H1 (cell line): ENCODE results near the gene YIPF6. TPM values are rescaled to one million over a fixed set of nuclear protein-coding genes. Genes with fewer than 3 reads are reported as not detected.

ENCODE experiments used
- CTCF ChIA-PET: fragments of 300-600 bp; sonication (Branson Sonifier 250); formaldehyde crosslinking; loops from one replicate; lab custom pipeline; 2021; ENCODE audit not compliant: partially characterized antibody; lab: Charles Lee
- POLR2A ChIA-PET: fragments of 300-600 bp; sonication (Branson Sonifier 250); formaldehyde crosslinking; loops from one replicate; lab custom pipeline; 2021; ENCODE audit warnings: inconsistent platforms; ENCODE audit not compliant: partially characterized antibody; lab: Charles Lee
- DNase-seq, 2 experiments: peaks; one replicate each; pipeline versions ENCODE4 v3.0.0 to v3.0.0-alpha.2; 2010 to 2022; ENCODE audit warnings: low spot score in 2 of 2, low read depth in 1 of 2, mixed read lengths in 1 of 2
- FAIRE-seq: peaks from 2 replicates; lab custom pipeline; 2011; peaks lifted over from hg19 to GRCh38; lab: Jason Lieb, UNC
- H2AFZ ChIP-seq: 2 replicates; pipeline ENCODE4 v1.8.1; 2012; ENCODE audit warnings: low read length, inconsistent platforms
- H2AK5ac ChIP-seq: 2 replicates; pipeline ENCODE4 v1.6.1; 2013; ENCODE audit warnings: low read depth, low read length
- H2BK120ac ChIP-seq: replicated peaks from 2 replicates; pipeline ENCODE3; 2013; ENCODE audit warnings: low read depth, low read length, inconsistent platforms
- H2BK12ac ChIP-seq: 2 replicates; pipeline ENCODE4 v1.6.1; 2013; ENCODE audit warnings: low read depth, low read length
- H2BK15ac ChIP-seq: 2 replicates; pipeline ENCODE4 v1.6.1; 2013; ENCODE audit warnings: low read length
- H2BK20ac ChIP-seq: 2 replicates; pipeline ENCODE4 v1.6.1; 2013; ENCODE audit warnings: low read length
- H2BK5ac ChIP-seq: 2 replicates; pipeline ENCODE4 v1.6.1; 2013; ENCODE audit warnings: low read depth, low read length
- H3K14ac ChIP-seq: 2 replicates; pipeline ENCODE4 v1.6.1; 2013; ENCODE audit warnings: inconsistent platforms; ENCODE audit not compliant: insufficient read length
- H3K18ac ChIP-seq: 2 replicates; pipeline ENCODE4 v1.6.1; 2013; ENCODE audit warnings: low read length; ENCODE audit errors: extremely low read depth
- H3K23ac ChIP-seq: 2 replicates; pipeline ENCODE4 v1.6.1; 2013; ENCODE audit warnings: inconsistent platforms; ENCODE audit not compliant: insufficient read length
- H3K23me2 ChIP-seq: 2 replicates; pipeline ENCODE4 v1.6.1; 2013; ENCODE audit warnings: low read depth, low read length
- H3K27ac ChIP-seq: 2 replicates; pipeline ENCODE4 v1.6.1; 2011; ENCODE audit warnings: low read depth, low read length, inconsistent platforms
- H3K27me3 ChIP-seq, 4 experiments: replicated peaks in 1 of 4; 1 replicate in 1 of 4; 2 replicates in 3 of 4; pipeline versions ENCODE4 v1.6.1 to v1.8.1; 2011 to 2013; ENCODE audit warnings: low read length in 3 of 4, mild to moderate bottlenecking in 3 of 4, inconsistent platforms in 2 of 4, mixed read lengths in 2 of 4, moderate library complexity in 1 of 4; ENCODE audit not compliant: control insufficient read depth in 3 of 4, insufficient read depth in 3 of 4; ENCODE audit errors: extremely low read depth in 1 of 4
- H3K36me3 ChIP-seq, 4 experiments: 2 replicates each; pipeline versions ENCODE4 v1.6.1 to v1.8.1; 2011 to 2013; ENCODE audit warnings: mild to moderate bottlenecking in 4 of 4, low read length in 3 of 4, moderate library complexity in 2 of 4, control low read depth in 1 of 4, inconsistent platforms in 1 of 4; ENCODE audit not compliant: insufficient read depth in 4 of 4, control insufficient read depth in 2 of 4
- H3K4ac ChIP-seq: replicated peaks from 2 replicates; pipeline ENCODE3; 2013; ENCODE audit warnings: low read length, low read depth, mixed read lengths, inconsistent platforms; ENCODE audit not compliant: insufficient read length
- H3K4me1 ChIP-seq, 4 experiments: replicated peaks in 1 of 4; 1 replicate in 1 of 4; 2 replicates in 3 of 4; pipeline versions ENCODE4 v1.6.1 to v1.8.1; 2011 to 2013; ENCODE audit warnings: low read length in 3 of 4, inconsistent platforms in 2 of 4, mixed read lengths in 1 of 4; ENCODE audit not compliant: insufficient read depth in 4 of 4, control insufficient read depth in 3 of 4
- H3K4me2 ChIP-seq, 2 experiments: 2 replicates each; pipeline versions ENCODE4 v1.6.1 to v1.8.1; 2011 to 2013; ENCODE audit warnings: low read depth in 2 of 2, low read length in 2 of 2, control low read depth in 1 of 2, inconsistent platforms in 1 of 2, mild to moderate bottlenecking in 1 of 2; ENCODE audit not compliant: insufficient read depth in 1 of 2
- H3K4me3 ChIP-seq, 4 experiments: fragments of 200-600, 300-600 bp in 1 of 4; sonication (generic), shearing (Covaris generic), sonication (Bioruptor Twin) in 1 of 4; 2 replicates each; pipeline versions ENCODE4 v1.5.1 to v1.8.1; 2011 to 2016; ENCODE audit warnings: low read length in 4 of 4, low read depth in 3 of 4, control low read depth in 2 of 4, inconsistent platforms in 2 of 4, mild to moderate bottlenecking in 2 of 4, mixed read lengths in 1 of 4, moderate library complexity in 1 of 4; ENCODE audit not compliant: insufficient read depth in 2 of 4; ENCODE audit errors: extremely low read depth in 1 of 4
- H3K56ac ChIP-seq: replicated peaks from 2 replicates; pipeline ENCODE3; 2013; ENCODE audit warnings: low read depth, mild to moderate bottlenecking, mixed read lengths, low read length, inconsistent platforms; ENCODE audit not compliant: insufficient read length
- H3K79me1 ChIP-seq: 2 replicates; pipeline ENCODE4 v1.6.1; 2013; ENCODE audit warnings: low read depth, low read length, control low read depth
- H3K79me2 ChIP-seq, 2 experiments: 2 replicates each; pipeline versions ENCODE4 v1.6.1 to v1.8.1; 2012 to 2013; ENCODE audit warnings: low read length in 2 of 2, mild to moderate bottlenecking in 2 of 2, inconsistent platforms in 1 of 2; ENCODE audit not compliant: insufficient read depth in 2 of 2, control insufficient read depth in 1 of 2
- H3K9ac ChIP-seq, 4 experiments: replicated peaks in 1 of 4; 1 replicate in 1 of 4; 2 replicates in 3 of 4; pipeline versions ENCODE4 v1.6.1 to v1.8.1; 2011 to 2013; ENCODE audit warnings: low read depth in 3 of 4, low read length in 3 of 4, control low read depth in 2 of 4, mild to moderate bottlenecking in 2 of 4, moderate library complexity in 2 of 4, inconsistent platforms in 1 of 4; ENCODE audit errors: extremely low read depth in 1 of 4
- H3K9me3 ChIP-seq, 2 experiments: 2 replicates each; pipeline versions ENCODE4 v1.6.1 to v1.8.1; 2012 to 2013; ENCODE audit warnings: mild to moderate bottlenecking in 2 of 2, moderate library complexity in 2 of 2, control low read depth in 1 of 2, inconsistent platforms in 1 of 2, low read depth in 1 of 2, low read length in 1 of 2, mixed read lengths in 1 of 2; ENCODE audit not compliant: insufficient read depth in 2 of 2
- H4K20me1 ChIP-seq, 2 experiments: replicated peaks in 1 of 2; 2 replicates each; pipeline versions ENCODE3 to v1.8.1; 2011 to 2013; ENCODE audit warnings: inconsistent platforms in 2 of 2, low read length in 2 of 2, mild to moderate bottlenecking in 1 of 2; ENCODE audit not compliant: insufficient read depth in 2 of 2, control insufficient read depth in 1 of 2
- H4K5ac ChIP-seq: 2 replicates; pipeline ENCODE4 v1.6.1; 2013; ENCODE audit warnings: low read length, low read depth, mixed read lengths, inconsistent platforms; ENCODE audit not compliant: insufficient read length
- H4K8ac ChIP-seq: 2 replicates; pipeline ENCODE4 v1.8.0; 2013; ENCODE audit warnings: mild to moderate bottlenecking, moderate library complexity, low read length, inconsistent platforms; ENCODE audit not compliant: insufficient read depth; ENCODE audit errors: extremely low read depth
- H4K91ac ChIP-seq: replicated peaks from 2 replicates; pipeline ENCODE3; 2013; ENCODE audit warnings: low read length, mixed read lengths, inconsistent platforms; ENCODE audit not compliant: insufficient read length
- ASH2L ChIP-seq: fragments of 200-600, 300-600 bp; sonication (generic); IDR thresholded peaks from one replicate; pipeline ENCODE4 v1.7.1; 2017; ENCODE audit warnings: low read length
- CHD1 ChIP-seq: IDR thresholded peaks from 2 replicates; pipeline ENCODE4 v1.6.1; 2012; ENCODE audit warnings: low read depth, low read length, improper control_type of control experiment
- NANOG ChIP-seq: IDR thresholded peaks from 2 replicates; pipeline ENCODE4 v1.6.1; 2011; ENCODE audit warnings: low read length, low read depth, mild to moderate bottlenecking, inconsistent platforms; ENCODE audit not compliant: insufficient read depth, poor library complexity, severe bottlenecking
- SIN3A ChIP-seq, 2 experiments: IDR thresholded peaks in 1 of 2; conservative IDR thresholded peaks in 1 of 2; 2 replicates each; pipeline ENCODE4 v1.6.1; 2011 to 2012; ENCODE audit warnings: low read length in 2 of 2, improper control_type of control experiment in 1 of 2, low read depth in 1 of 2, mild to moderate bottlenecking in 1 of 2
- TAF7 ChIP-seq: optimal IDR thresholded peaks from 2 replicates; pipeline ENCODE3; 2011; ENCODE audit warnings: low read depth, mild to moderate bottlenecking, inconsistent platforms, low read length, moderate library complexity, borderline replicate concordance
- ZNF274 ChIP-seq: IDR thresholded peaks from 2 replicates; pipeline ENCODE4 v1.7.0; 2012; ENCODE audit warnings: low read length, borderline replicate concordance; ENCODE audit errors: extremely low read depth
- WGBS, 2 experiments: shearing (Covaris generic) in 1 of 2; methylation state at CpG; one replicate each; pipeline versions ENCODE4 v1.1.6 to v1.1.7; 2013 to 2015; ENCODE audit warnings: low lambda C conversion rate in 2 of 2, mixed read lengths in 2 of 2, inconsistent platforms in 1 of 2, low coverage in 1 of 2, missing lambda C conversion rate in 1 of 2; ENCODE audit not compliant: insufficient replicate concordance in 2 of 2, insufficient coverage in 1 of 2, insufficient read length in 1 of 2; ENCODE audit errors: extremely low coverage in 1 of 2, missing lambda C conversion rate in 1 of 2; 5-methylcytosine and 5-hydroxymethylcytosine counted together
- polyA plus RNA-seq, 7 experiments: library from polyadenylated mRNA; depleted of rRNA in 3 of 7; stranded (reverse) in 5 of 7; unstranded in 2 of 7; fragments of >200 nt in 5 of 7; fragments of 200-250 nt in 2 of 7; gene quantifications; 1 replicate in 5 of 7; 2 replicates in 1 of 7; 4 replicates in 1 of 7; pipeline versions ENCODE4 v1.2.1 to v1.2.3, GENCODE V29; 2011 to 2013; ENCODE audit warnings: missing spikeins in 2 of 7, mixed read lengths in 2 of 7
- total RNA-seq: library from RNA; stranded (reverse); fragmentation: NEBNext Ultra II Directional; extraction: Animal tissue kit (Norgen Biotek cat#: 25700); gene quantifications from 2 replicates; pipeline ENCODE4 v1.2.1, GENCODE V29; 2021

The YIPF6 gene
- total and polyA plus RNA-seq, 2 of the 8 experiments (the other 6 are each of a cell fraction or from before 2014, with no cell fraction given): 16.9 to 34.1 TPM

GRCh38 chrX:68492583-68492982 lies 6.3 kb upstream of the YIPF6 start:
- Histone ChIP-seq H2BK5ac (no peak overlapping the region), H3K27ac (no peak overlapping the region), H4K20me1 (no peaks in the 10 kb centered on the region), H3K4me3 (no peak overlapping the region), H2AFZ (no peak overlapping the region), H2BK20ac (no peak overlapping the region), H3K27me3 (no peaks in the 10 kb centered on the region), H3K23me2 (no peaks in the 10 kb centered on the region), H3K14ac (no peak overlapping the region), H2BK12ac (no peak overlapping the region), H4K5ac (no peak overlapping the region), H3K79me2 (no peaks in the 10 kb centered on the region), H3K18ac (no peak overlapping the region), H3K56ac (no peak overlapping the region), H4K8ac (no peak overlapping the region), H3K36me3 (no peaks in the 10 kb centered on the region), H3K4ac (no peak overlapping the region), H3K23ac (no peak overlapping the region), H2AK5ac (no peak overlapping the region), H3K9ac (no peak overlapping the region), H2BK120ac (no peak overlapping the region), H2BK15ac (no peak overlapping the region), H3K9me3 (no peaks in the 10 kb centered on the region), H4K91ac (no peak overlapping the region), H3K79me1 (no peaks in the 10 kb centered on the region), H3K4me2 (no peak overlapping the region), H3K4me1 (no peaks in the 10 kb centered on the region)
- DNase-seq (no peak), FAIRE-seq (no peak)
- ChIA-PET POLR2A (interaction anchor here (0.5 kb wide), 1 partner anchor 15 kb away, joined by 3 read pairs; no protein-coding TSS in a partner anchor), CTCF (interaction anchor here (0.6 kb wide), 1 partner anchor 88 kb away, joined by 3 read pairs; no protein-coding TSS in a partner anchor)
- TF ChIP-seq SIN3A (conservative IDR thresholded peaks at IDR 0.05 in 1 of 2, IDR thresholded peaks at IDR 0.05 in 1 of 2; ENCODE audit: low read depth in 1 of 2, low read length in 2 of 2): no peak
- no peak for TF ChIP-seq TAF7
- TF ChIP-seq ZNF274: no peak
- no peak for TF ChIP-seq CHD1
- no peak for TF ChIP-seq ASH2L
- no peak for TF ChIP-seq NANOG
- 65% methylated on average over 2 of the region's 2 CpGs; no CpG with 5 or more reads in 1 of the 2 experiments for WGBS, 2 experiments
